Ovary (tissue), 9 donors: ENCODE data around the gene IFNGR1. TPM values are rescaled to one million over a fixed set of nuclear protein-coding genes. Genes with fewer than 3 reads are reported as not detected.

ENCODE experiments used
- DNase-seq, 5 donors: peaks; one replicate each; pipeline ENCODE4 v3.0.0-alpha.2; 2019 to 2020
- H3K27ac ChIP-seq, 2 donors: fragments of 200-600 bp; one replicate each; pipeline versions ENCODE4 v1.5.1 to v1.8.0; 2019 to 2022
- H3K27me3 ChIP-seq: fragments of 200-600 bp; one replicate; pipeline ENCODE4 v1.8.0; 2022
- H3K36me3 ChIP-seq: fragments of 200-600 bp; sonication (generic); one replicate; pipeline ENCODE4 v1.5.1; 2019
- H3K4me1 ChIP-seq: one replicate; pipeline ENCODE4 v1.8.1; 2013; ENCODE audit warnings: mild to moderate bottlenecking, moderate library complexity; ENCODE audit not compliant: insufficient read depth
- H3K4me3 ChIP-seq: fragments of 200-600 bp; sonication (generic); one replicate; pipeline ENCODE4 v1.5.1; 2017
- H3K9me3 ChIP-seq, 2 donors: fragments of 200-600 bp in 1 of 2; sonication (generic) in 1 of 2; one replicate each; pipeline versions ENCODE4 v1.5.1 to v1.8.1; 2013 to 2019; ENCODE audit warnings: mild to moderate bottlenecking in 1 of 2, moderate library complexity in 1 of 2
- CTCF ChIP-seq, 3 donors: fragments of 450-650 bp in 2 of 3; fragments of 200-600 bp in 1 of 3; IDR thresholded peaks; one replicate each; pipeline versions ENCODE4 v1.5.1 to v1.8.0; 2016 to 2022; ENCODE audit warnings: antibody characterized with exemption in 3 of 3, mild to moderate bottlenecking in 1 of 3
- EP300 ChIP-seq: sonication (generic); formaldehyde crosslinking; IDR thresholded peaks from one replicate; pipeline ENCODE4 v1.6.1; 2017; ENCODE audit warnings: antibody characterized with exemption
- POLR2A ChIP-seq: fragments of 450-650 bp; IDR thresholded peaks from one replicate; pipeline ENCODE4 v1.6.1; 2017; ENCODE audit warnings: antibody characterized with exemption, mild to moderate bottlenecking, moderate library complexity
- WGBS, 3 donors: extraction: QIAGEN DNeasy Blood & Tissue Kit in 1 of 3; methylation state at CpG; one replicate each; pipeline versions ENCODE4 v1.1.5 to v1.1.7; 2013 to 2017; 5-methylcytosine and 5-hydroxymethylcytosine counted together
- intact Hi-C, 4 donors: fragments of 100-400 bp; cut with DNase I; formaldehyde crosslinking; loops; one replicate each; pipeline versions ENCODE4 v1.11.0 to v1.15.1; 2022 to 2023
- polyA plus RNA-seq, 2 donors: library from polyadenylated mRNA; stranded (reverse); fragments of 200-250 nt in 1 of 2; fragments of 350-450 nt in 1 of 2; fragmentation: Illumina TruSeq in 1 of 2; extraction: RNeasy Lipid Tissue Mini Kit (QIAGEN cat#74804) in 1 of 2; gene quantifications; one replicate each; pipeline ENCODE4 v1.2.3, GENCODE V29; 2013 to 2014
- total RNA-seq, 7 donors: library from RNA; depleted of rRNA in 2 of 7; stranded (reverse); fragments of >200 nt in 2 of 7; fragmentation: NEBNext Ultra II Directional in 3 of 7; extraction: Animal tissue kit (Norgen Biotek cat#: 25700) in 3 of 7; gene quantifications; one replicate each; pipeline versions ENCODE4 v1.1.0 to v1.2.4, GENCODE V29; 2016 to 2023
- donor health status: DM: no; HTN: no; CAD: no; lungs with moderate emphysema.
- donor health status: DM: no; HTN: no; CAD: no.
- donor health status: Bipolar disorder and iron deficiency.
- donor health status: DM: yes; HTN: yes; CAD: no.
- donor health status: DM: no; HTN: no; CAD: no.
- donor health status: DM: yes; HTN: yes; CAD: no.

The IFNGR1 gene
- total and polyA plus RNA-seq, 9 donors: 37.1 to 95.2 (median 55.5) TPM

DNA sequence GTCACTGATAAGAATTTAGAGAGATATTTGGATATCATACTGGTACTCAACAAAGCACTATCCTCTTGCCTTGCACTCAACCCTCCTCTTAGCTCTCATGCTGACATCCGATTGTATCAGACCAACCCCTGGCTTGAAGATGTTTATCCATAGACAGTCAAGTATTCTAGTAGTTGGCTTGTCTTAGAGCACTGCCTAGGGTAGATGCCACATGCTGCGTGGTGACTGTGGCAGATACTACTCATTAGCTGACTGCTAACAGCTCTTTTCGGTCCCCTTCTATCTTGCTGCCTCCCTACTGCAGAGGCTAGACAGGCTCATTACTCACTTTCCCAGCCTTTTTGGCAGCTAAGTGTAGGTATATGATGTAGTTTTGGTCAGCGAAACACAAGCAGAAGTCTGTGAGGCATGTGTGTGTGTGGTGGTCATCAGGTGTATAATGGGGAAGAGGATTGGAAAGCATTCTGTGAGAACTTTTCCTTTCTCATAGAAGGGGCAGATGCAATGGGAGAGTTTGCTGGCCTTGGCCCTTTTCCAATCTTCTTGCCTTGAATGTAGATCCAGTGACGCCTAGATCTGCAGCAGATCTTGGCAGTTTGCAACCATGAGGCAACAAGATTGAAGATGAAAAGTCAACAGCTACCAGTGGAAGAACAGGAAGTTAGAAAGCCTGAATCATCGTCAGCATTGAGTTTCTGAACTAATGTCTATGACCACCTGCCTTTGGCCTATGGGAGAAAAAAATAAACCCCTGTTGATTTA, 4.4 kb upstream of the IFNGR1 start:
- DNase-seq: no peak
- TF ChIP-seq CTCF (IDR thresholded peaks at IDR 0.05): no peak
- TF ChIP-seq EP300: no peak
- no peak for TF ChIP-seq POLR2A
- Histone ChIP-seq H3K9me3 (no peaks in the 10 kb centered on the region), H3K4me3 (no peak overlapping the region), H3K36me3 (no peaks in the 10 kb centered on the region), H3K27me3 (no peaks in the 10 kb centered on the region), H3K27ac (no peak overlapping the region), H3K4me1 (no peaks in the 10 kb centered on the region)
- intact Hi-C loops: no loop called here
- 88 to 90% (median 89%) methylated on average over 6 of the region's 6 CpGs for WGBS, 3 donors

DNA sequence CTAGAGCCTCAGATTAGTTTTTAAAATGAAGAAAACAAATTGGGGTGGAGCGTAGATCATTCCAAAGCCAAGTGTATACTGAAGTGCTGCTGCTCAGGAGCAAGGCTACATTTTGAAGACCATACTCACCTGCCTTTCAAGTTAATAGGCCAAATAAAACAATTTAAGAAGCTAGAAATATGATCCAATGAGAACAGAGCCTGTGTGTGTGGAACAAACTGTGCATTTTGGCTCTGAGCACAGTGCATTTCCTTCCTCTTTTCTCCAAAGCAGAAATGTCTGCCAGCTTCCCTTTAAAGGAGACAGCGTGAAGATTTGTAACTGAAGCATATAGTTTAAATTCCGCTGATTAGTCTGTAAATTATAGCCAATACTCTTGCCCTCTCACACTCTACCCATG, 3.2 kb upstream of the IFNGR1 start:
- 60 to 73% (median 61%) methylated on average over 3 of the region's 3 CpGs for WGBS, 3 donors
- no peak for DNase-seq
- no peaks in the 10 kb centered on the region for H3K9me3 ChIP-seq

DNA sequence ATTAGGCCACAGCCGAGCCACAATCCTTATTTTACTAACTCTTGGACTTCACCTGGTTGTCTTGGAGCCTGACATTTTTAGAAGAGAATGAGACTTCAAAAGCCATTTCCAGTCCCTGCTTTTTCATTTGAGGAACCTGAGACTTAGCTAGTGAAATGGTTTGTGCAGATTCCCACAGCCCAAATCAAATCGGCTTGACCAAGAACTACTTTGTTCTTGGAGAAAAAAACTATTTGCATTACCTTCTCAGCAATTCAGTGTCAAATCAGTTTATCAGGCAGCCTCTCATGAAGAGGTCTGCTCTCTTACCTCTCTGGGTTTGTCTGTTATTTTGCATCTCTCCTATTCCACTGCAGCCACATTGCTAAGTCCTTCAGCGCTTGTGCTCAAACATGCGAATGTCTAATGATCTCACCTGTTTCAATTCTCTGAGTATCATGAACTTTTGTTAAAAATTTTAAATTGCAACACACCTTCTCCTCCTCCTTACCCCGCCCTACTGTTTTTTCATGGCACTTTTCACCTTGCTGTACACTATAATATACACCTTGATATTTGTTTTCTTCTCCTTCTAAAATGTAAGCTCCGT, 573 bp upstream of the IFNGR1 start:
- intact Hi-C loops: no loop called here
- TF ChIP-seq POLR2A (no peak), CTCF (IDR thresholded peaks at IDR 0.05) (no peak), EP300 (no peak)
- no peaks in the 10 kb centered on the region for H3K9me3 ChIP-seq
- peaks cover 9% of the 10 kb centered on the region for H3K4me1 ChIP-seq
- peak overlapping the region; percentile 98 for H3K4me3 ChIP-seq
- no peaks in the 10 kb centered on the region for H3K36me3 ChIP-seq
- H3K27ac ChIP-seq: peak overlapping the region in 1 of 2 donors; percentile 95
- WGBS, 3 donors: 62 to 66% (median 64%) methylated on average over 6 of the region's 6 CpGs
- no peaks in the 10 kb centered on the region for H3K27me3 ChIP-seq
- no peak for DNase-seq

More for the DNA sequence above, 3.2 kb upstream of the IFNGR1 start:
- intact Hi-C loops: no loop called here
- no peak for TF ChIP-seq POLR2A
- TF ChIP-seq CTCF (IDR thresholded peaks at IDR 0.05): no peak
- no peak for TF ChIP-seq EP300
- Histone ChIP-seq H3K4me3 (no peak overlapping the region), H3K27ac (no peak overlapping the region), H3K27me3 (no peaks in the 10 kb centered on the region), H3K36me3 (no peaks in the 10 kb centered on the region), H3K4me1 (peaks cover 3% of the 10 kb centered on the region)

GRCh38 chr6:137218473-137218916, 690 bp downstream of the IFNGR1 start:
- H3K27me3 ChIP-seq: no peaks in the 10 kb centered on the region
- peak overlapping the region; percentile 98 for H3K4me3 ChIP-seq
- peak in 1 of 5 donors; percentile 49 for DNase-seq
- WGBS, 3 donors: 0 to 1% (median 0%) methylated on average over 13 of the region's 13 CpGs
- no peak for TF ChIP-seq CTCF (IDR thresholded peaks at IDR 0.05)
- no peak for TF ChIP-seq POLR2A
- TF ChIP-seq EP300: no peak
- H3K9me3 ChIP-seq: no peaks in the 10 kb centered on the region
- no peaks in the 10 kb centered on the region for H3K36me3 ChIP-seq
- H3K27ac ChIP-seq: peak overlapping the region; percentile 89 to 95
- intact Hi-C loops: no loop called here
- H3K4me1 ChIP-seq: peaks cover 14% of the 10 kb centered on the region
